A673 (cell line): Measurements from ENCODE around the gene BIVM. TPM values are rescaled to one million over a fixed set of nuclear protein-coding genes. Genes with fewer than 3 reads are reported as not detected.

ENCODE experiments used
- BruUV-seq: library from RNA; stranded (reverse); fragments of 400-500 nt; replicated peaks from 2 replicates; lab custom pipeline; 2021; lab: Mats Ljungman, UMichigan
- CTCF ChIA-PET: fragments of 300-600 bp; sonication (Branson Sonifier 250); formaldehyde crosslinking; loops from one replicate; lab custom pipeline; 2022; ENCODE audit warnings: antibody characterized with exemption; lab: Charles Lee
- POLR2A ChIA-PET: fragments of 300-600 bp; sonication (Branson Sonifier 250); formaldehyde crosslinking; loops from one replicate; lab custom pipeline; 2022; ENCODE audit warnings: antibody characterized with exemption; ENCODE audit not compliant: low non-redundant PET; lab: Charles Lee
- DNase-seq: peaks from one replicate; pipeline ENCODE4 v3.0.0-alpha.2; 2015; ENCODE audit warnings: low spot score
- H3K27ac ChIP-seq: fragments of 200-600 bp; sonication (generic); 2 replicates; pipeline ENCODE4 v1.5.1; 2016; ENCODE audit warnings: mixed run types, low read depth, mild to moderate bottlenecking, mixed read lengths, antibody characterized with exemption, low read length; ENCODE audit not compliant: poor library complexity, severe bottlenecking
- H3K27me3 ChIP-seq: fragments of 200-600 bp; sonication (generic); replicated peaks from 2 replicates; pipeline ENCODE4 v1.6.1; 2017; ENCODE audit warnings: mixed run types, low read depth, mild to moderate bottlenecking, mixed read lengths, antibody characterized with exemption, low read length; ENCODE audit not compliant: insufficient read depth, poor library complexity
- H3K36me3 ChIP-seq: fragments of 200-600 bp; sonication (generic); 2 replicates; pipeline ENCODE4 v1.6.1; 2016; ENCODE audit warnings: mixed run types, mild to moderate bottlenecking, mixed read lengths, antibody characterized with exemption, low read length; ENCODE audit not compliant: insufficient read depth, poor library complexity, severe bottlenecking
- H3K4me1 ChIP-seq: fragments of 200-600 bp; sonication (generic); 2 replicates; pipeline ENCODE4 v1.6.1; 2017; ENCODE audit warnings: mixed run types, mild to moderate bottlenecking, mixed read lengths, antibody characterized with exemption, low read length; ENCODE audit not compliant: insufficient read depth, poor library complexity, severe bottlenecking
- H3K4me3 ChIP-seq: fragments of 200-600 bp; sonication (generic); 2 replicates; pipeline ENCODE4 v1.5.1; 2016; ENCODE audit warnings: low read depth, mixed run types, mild to moderate bottlenecking, mixed read lengths, low read length; ENCODE audit not compliant: poor library complexity, severe bottlenecking
- H3K9me3 ChIP-seq: fragments of 200-600 bp; sonication (generic); 2 replicates; pipeline ENCODE4 v1.6.1; 2016; ENCODE audit warnings: mixed run types, low read depth, mild to moderate bottlenecking, mixed read lengths, antibody characterized with exemption, low read length; ENCODE audit not compliant: poor library complexity, severe bottlenecking
- EZH2 ChIP-seq: fragments of 200-600 bp; sonication (generic); IDR thresholded peaks from 2 replicates; pipeline ENCODE4 v1.6.1; 2017; ENCODE audit warnings: borderline replicate concordance, low read depth, mild to moderate bottlenecking, mixed read lengths, antibody characterized with exemption, low read length; ENCODE audit not compliant: poor library complexity, severe bottlenecking
- intact Hi-C: fragments of 100-400 bp; cut with micrococcal nuclease; formaldehyde crosslinking; loops from one replicate; pipeline ENCODE4 v1.10.0; 2022; ENCODE audit not compliant: unreplicated experiment
- total RNA-seq: library from RNA; stranded (reverse); gene quantifications from 2 replicates; pipeline ENCODE4 v1.2.3, GENCODE V29; 2021
- TF ChIP-seq, protein P1 (sequence below): fragments of 300-800, 200-600 bp; sonication (generic); conservative IDR thresholded peaks from 2 replicates; pipeline ENCODE4 v1.5.1; 2017; ENCODE audit warnings: low read depth, mild to moderate bottlenecking, antibody characterized with exemption, low read length, moderate library complexity, mixed read lengths

Gene BIVM
- total RNA-seq, 1 experiment from 2014 or later: 19.5 TPM

DNA sequence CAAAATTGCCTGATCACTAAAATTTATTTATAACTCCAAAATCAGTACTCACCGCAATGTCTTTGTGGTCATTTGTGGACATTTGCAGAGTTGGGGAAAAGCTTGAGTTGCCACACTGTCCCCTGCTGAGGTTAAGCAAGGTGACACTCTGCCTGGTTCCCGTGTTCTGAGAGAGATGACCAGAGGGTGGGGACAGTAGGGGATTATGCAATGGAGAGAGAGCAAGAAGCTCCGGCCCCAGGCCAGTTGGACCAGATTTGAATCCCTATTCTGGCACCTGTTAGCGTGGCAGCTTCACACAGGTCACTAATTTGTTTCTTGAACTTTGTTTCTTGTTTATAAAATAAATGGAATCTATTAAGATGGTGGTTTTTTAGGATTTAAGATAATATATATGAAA lies 64.7 kb downstream of the BIVM start:
- Histone ChIP-seq H3K27ac (no peak overlapping the region), H3K4me1 (no peaks in the 10 kb centered on the region), H3K4me3 (no peak overlapping the region), H3K27me3 (no peaks in the 10 kb centered on the region), H3K36me3 (peaks cover 72% of the 10 kb centered on the region), H3K9me3 (no peaks in the 10 kb centered on the region)
- DNase-seq: no peak
- BruUV-seq: no TSS peak
- TF ChIP-seq EZH2: no peak
- TF ChIP-seq, protein P1, sequence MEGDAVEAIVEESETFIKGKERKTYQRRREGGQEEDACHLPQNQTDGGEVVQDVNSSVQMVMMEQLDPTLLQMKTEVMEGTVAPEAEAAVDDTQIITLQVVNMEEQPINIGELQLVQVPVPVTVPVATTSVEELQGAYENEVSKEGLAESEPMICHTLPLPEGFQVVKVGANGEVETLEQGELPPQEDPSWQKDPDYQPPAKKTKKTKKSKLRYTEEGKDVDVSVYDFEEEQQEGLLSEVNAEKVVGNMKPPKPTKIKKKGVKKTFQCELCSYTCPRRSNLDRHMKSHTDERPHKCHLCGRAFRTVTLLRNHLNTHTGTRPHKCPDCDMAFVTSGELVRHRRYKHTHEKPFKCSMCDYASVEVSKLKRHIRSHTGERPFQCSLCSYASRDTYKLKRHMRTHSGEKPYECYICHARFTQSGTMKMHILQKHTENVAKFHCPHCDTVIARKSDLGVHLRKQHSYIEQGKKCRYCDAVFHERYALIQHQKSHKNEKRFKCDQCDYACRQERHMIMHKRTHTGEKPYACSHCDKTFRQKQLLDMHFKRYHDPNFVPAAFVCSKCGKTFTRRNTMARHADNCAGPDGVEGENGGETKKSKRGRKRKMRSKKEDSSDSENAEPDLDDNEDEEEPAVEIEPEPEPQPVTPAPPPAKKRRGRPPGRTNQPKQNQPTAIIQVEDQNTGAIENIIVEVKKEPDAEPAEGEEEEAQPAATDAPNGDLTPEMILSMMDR: no peak
- POLR2A ChIA-PET: no interaction called here
- intact Hi-C loops: no loop called here
- CTCF ChIA-PET: no interaction called here

DNA sequence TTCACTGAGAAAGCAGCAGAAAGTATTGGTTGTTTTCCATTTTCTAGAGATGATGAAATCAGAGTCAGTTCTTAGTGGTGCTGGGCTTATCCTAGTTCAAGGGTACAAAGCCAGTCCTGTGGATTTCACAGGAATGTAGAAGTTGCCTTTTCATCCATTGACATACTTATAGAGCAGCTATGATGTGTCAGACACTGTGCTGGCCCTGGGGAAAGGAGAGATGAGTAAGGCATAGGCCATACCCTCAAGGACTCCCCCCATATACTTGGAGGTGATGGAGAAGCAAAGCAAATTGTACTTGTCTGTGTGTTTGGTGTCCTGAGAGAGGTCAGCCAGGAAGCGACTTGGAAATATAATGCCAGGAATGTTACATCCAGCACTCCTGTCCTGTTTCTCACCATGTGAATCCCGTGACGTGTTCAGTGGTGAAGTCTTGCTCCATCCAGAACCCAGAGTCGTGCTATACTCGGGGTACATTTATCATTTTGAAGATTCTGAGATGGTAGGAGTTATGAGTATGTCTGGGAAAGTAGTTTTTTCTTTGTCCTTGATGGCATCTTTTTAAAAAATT lies 69.5 kb downstream of the BIVM start:
- Histone ChIP-seq H3K27me3 (no peaks in the 10 kb centered on the region), H3K4me1 (no peaks in the 10 kb centered on the region), H3K36me3 (peaks cover 47% of the 10 kb centered on the region), H3K9me3 (no peaks in the 10 kb centered on the region), H3K4me3 (no peak overlapping the region), H3K27ac (no peak overlapping the region)
- TF ChIP-seq, protein P1: no peak
- no peak for TF ChIP-seq EZH2
- CTCF ChIA-PET: no interaction called here
- no TSS peak for BruUV-seq
- intact Hi-C loops: no loop called here
- no peak for DNase-seq
- POLR2A ChIA-PET: no interaction called here

DNA sequence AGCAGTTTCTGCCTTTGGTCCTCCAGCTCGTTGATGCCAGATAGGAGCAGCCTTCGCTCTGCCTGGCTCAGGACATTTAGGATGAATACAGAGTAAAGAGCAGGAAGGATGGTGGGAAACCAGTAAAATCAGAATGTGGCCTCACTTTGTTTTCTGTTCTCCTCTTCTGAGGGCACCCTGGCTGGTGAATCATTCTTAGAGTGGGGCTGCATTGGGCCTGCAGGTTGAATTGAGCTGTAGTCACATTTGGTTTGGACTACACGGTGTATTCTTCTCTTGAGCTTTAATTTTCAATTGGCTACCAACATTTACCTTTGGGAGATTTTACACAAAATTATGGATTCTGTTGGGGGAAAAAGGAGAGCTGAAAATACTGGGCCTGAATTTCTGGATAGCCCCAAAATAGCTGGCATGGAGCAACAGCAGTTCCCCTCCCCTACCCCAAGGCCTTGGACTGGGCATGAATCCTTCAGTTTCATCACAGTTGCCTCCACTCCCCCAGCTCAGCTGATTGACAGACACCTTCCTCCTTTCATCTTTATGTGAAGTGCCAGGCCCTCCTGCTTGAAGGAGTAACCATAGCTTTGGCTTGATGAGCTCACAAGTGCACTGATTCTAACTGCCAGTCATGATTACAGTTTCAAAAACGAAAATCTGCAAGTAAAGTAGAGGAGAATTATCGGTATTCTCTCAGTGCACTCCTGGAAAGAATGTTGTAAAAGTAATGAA lies 71.2 kb downstream of the BIVM start:
- no peaks in the 10 kb centered on the region for H3K4me1 ChIP-seq
- no peak for TF ChIP-seq EZH2
- no peaks in the 10 kb centered on the region for H3K27me3 ChIP-seq
- ChIA-PET CTCF (interaction anchor here (1.3 kb wide), 2 partner anchors 13 to 278 kb away, joined by 3 to 5 read pairs; no protein-coding TSS in a partner anchor), POLR2A (no interaction called here)
- intact Hi-C loops: no loop called here
- H3K36me3 ChIP-seq: peaks cover 44% of the 10 kb centered on the region
- no TSS peak for BruUV-seq
- H3K27ac ChIP-seq: no peak overlapping the region
- H3K4me3 ChIP-seq: no peak overlapping the region
- no peaks in the 10 kb centered on the region for H3K9me3 ChIP-seq
- DNase-seq: no peak
